LHCN-M2 (cell line): ENCODE data around the gene RBMXL2. TPM values are rescaled to one million over a fixed set of nuclear protein-coding genes. Genes with fewer than 3 reads are reported as not detected.

Source experiments
- DNase-seq: peaks from one replicate; pipeline ENCODE4 v3.0.0-alpha.2; 2012; ENCODE audit warnings: low read depth
- polyA plus RNA-seq: library from polyadenylated mRNA; unstranded; fragments of >200 nt; gene quantifications from one replicate; pipeline ENCODE4 v1.2.1, GENCODE V29; 2012; ENCODE audit warnings: missing spikeins
- total RNA-seq: library from RNA; depleted of rRNA; stranded (reverse); fragments of >200 nt; gene quantifications from 2 replicates; pipeline ENCODE4 v1.2.3, GENCODE V29; 2014; rRNA removed

Gene RBMXL2
- not detected in 2 replicates for total RNA-seq
- not detected for polyA plus RNA-seq

- DNase-seq, result no peak
These were observed at the start of gene RBMXL2 for GRCh38 chr11:7088921-7089320. Gene RBMXL2 (plus strand): TSS chr11:7088998. CDS start chr11:7089121, 123 bp downstream.

GRCh38 chr11:7046474-7047175, 42.2 kb upstream of the RBMXL2 start:
- DNase-seq, result peak; percentile 9

GRCh38 chr11:7050191-7050590, 38.6 kb upstream of the RBMXL2 start:
- DNase-seq, result no peak

- DNase-seq, result no peak
These were observed 31.8 kb upstream of the RBMXL2 start for GRCh38 chr11:7056828-7057513.

GRCh38 chr11:7057641-7058040, 31.2 kb upstream of the RBMXL2 start:
- DNase-seq, result no peak

GRCh38 chr11:7060868-7061267, 27.9 kb upstream of the RBMXL2 start:
- DNase-seq, result peak; percentile 73

- DNase-seq, result no peak
These were observed 26.3 kb upstream of the RBMXL2 start for GRCh38 chr11:7062534-7062933.

GRCh38 chr11:7072401-7073028, 16.3 kb upstream of the RBMXL2 start:
- no peak for DNase-seq

GRCh38 chr11:7077101-7077500, 11.7 kb upstream of the RBMXL2 start:
- DNase-seq, result no peak

- no peak for DNase-seq
These were observed 9.2 kb upstream of the RBMXL2 start for GRCh38 chr11:7079545-7080135.

GRCh38 chr11:7080900-7081299, 7.9 kb upstream of the RBMXL2 start:
- DNase-seq, result no peak

GRCh38 chr11:7081441-7081840, 7.4 kb upstream of the RBMXL2 start:
- no peak for DNase-seq

- DNase-seq, result no peak
These were observed 792 bp downstream of the RBMXL2 start for GRCh38 chr11:7089328-7090251.

GRCh38 chr11:7098235-7098832, 9.5 kb downstream of the RBMXL2 start:
- peak; percentile 40 for DNase-seq

GRCh38 chr11:7115780-7116179, 27.0 kb downstream of the RBMXL2 start:
- DNase-seq, result peak; percentile 18

- DNase-seq, result no peak
These were observed 27.6 kb downstream of the RBMXL2 start for GRCh38 chr11:7116370-7116769.

GRCh38 chr11:7138051-7138450, 49.3 kb downstream of the RBMXL2 start:
- DNase-seq, result no peak
